ENCODE measurements around the gene TRABD2B. TPM values are rescaled to one million over a fixed set of nuclear protein-coding genes. Genes with fewer than 3 reads are reported as not detected.

The TRABD2B gene
- total and polyA plus RNA-seq, 2 donors (not counting 3 experiments of a cell fraction or from before 2014, with no cell fraction given): not detected

DNA sequence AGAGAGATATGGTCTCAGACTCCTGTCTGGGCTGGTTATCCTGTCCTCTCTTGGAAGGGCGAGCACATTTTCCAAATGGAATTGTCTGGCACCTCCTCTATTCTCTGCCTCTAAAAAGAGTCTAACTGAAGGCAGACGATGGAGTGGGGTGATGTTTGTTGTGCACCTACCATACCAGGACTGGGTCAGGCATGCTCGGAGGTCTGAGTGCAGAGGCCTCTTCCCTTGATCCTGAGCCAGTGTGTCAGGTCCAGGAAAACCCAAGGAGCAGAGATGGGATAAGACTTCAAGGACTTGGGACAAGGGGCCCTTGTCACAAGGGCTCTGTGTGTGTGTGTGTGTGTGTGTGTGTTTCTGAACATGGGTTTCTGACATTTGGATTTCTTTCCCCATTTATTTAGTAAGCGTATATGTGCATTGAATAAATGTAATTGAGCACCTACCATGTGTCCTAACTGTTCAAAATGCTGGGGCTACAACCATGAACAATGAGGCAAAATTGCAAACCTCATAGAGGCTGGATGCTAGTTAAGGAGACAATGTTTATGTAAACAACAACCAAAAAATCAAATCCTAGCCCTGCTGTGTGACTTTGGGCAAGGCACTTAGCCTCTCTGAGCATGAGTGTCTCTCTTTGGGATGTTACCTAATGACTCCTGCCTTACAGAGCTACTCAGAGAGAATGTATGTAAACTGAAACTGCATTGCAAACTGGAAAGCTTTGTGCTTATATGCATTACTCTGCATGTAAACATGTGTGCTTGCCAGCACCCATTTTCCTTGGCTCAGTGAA lies 283.0 kb downstream of the TRABD2B start:
- dilution Hi-C loops (cut with MboI; ENCODE audit: extremely low pct_ligation_motif_present, low sequenced_read_pairs): no loop called here
- FAIRE-seq (no peak), DNase-seq (ENCODE audit: low read depth, low spot score) (no peak)
- Histone ChIP-seq H3K9me1 (replicated peaks; ENCODE audit: control insufficient read depth, extremely low read depth, insufficient read depth, low read length) (no peaks in the 10 kb centered on the region), H4K20me1 (replicated peaks; ENCODE audit: control insufficient read depth, extremely low read depth, insufficient read depth, low read length) (no peaks in the 10 kb centered on the region), H3K4me1 (ENCODE audit: control insufficient read depth, extremely low read depth, insufficient read depth, low read length) (peaks cover 7% of the 10 kb centered on the region), H3K27ac (ENCODE audit: insufficient read depth, low read depth, low read length) (no peak overlapping the region), H3K4me3 (replicated peaks in 1 of 3; ENCODE audit: insufficient read depth in 1 of 3, low read depth in 1 of 3, low read length in 3 of 3) (no peak overlapping the region), H3K79me2 (ENCODE audit: control insufficient read depth, insufficient read depth, low read length) (no peaks in the 10 kb centered on the region), H2AFZ (ENCODE audit: low read depth, low read length) (no peak overlapping the region), H3K36me3 (ENCODE audit: control insufficient read depth in 2 of 2, extremely low read depth in 1 of 2, insufficient read depth in 2 of 2, low read length in 2 of 2) (no peaks in the 10 kb centered on the region), H3K9ac (replicated peaks; ENCODE audit: extremely low read depth, insufficient read depth, low read length) (no peak overlapping the region), H3K9me3 (replicated peaks; ENCODE audit: control insufficient read depth, insufficient read depth, low read length) (no peaks in the 10 kb centered on the region), H3K27me3 (ENCODE audit: control insufficient read depth in 2 of 2, insufficient read depth in 2 of 2, low read length in 2 of 2) (peaks cover 51 to 64% of the 10 kb centered on the region in 2 experiments), H3K4me2 (ENCODE audit: insufficient read depth, low read length) (no peak overlapping the region)
- BruUV-seq (replicated peaks): no TSS peak
- intact Hi-C loops (cut with micrococcal nuclease): loop anchor here (5.0 kb wide), 1 partner anchor 147 kb away; no protein-coding TSS in a partner anchor
- POLR2A ChIA-PET: no interaction called here
- TF ChIP-seq, protein P1, sequence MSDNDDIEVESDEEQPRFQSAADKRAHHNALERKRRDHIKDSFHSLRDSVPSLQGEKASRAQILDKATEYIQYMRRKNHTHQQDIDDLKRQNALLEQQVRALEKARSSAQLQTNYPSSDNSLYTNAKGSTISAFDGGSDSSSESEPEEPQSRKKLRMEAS (IDR thresholded peaks at IDR 0.05; ENCODE audit: insufficient read depth, insufficient read length): no peak
- TF ChIP-seq MYC (IDR thresholded peaks at IDR 0.05; ENCODE audit: low read depth, low read length): no peak
- TF ChIP-seq FOS (IDR thresholded peaks at IDR 0.05; ENCODE audit: borderline replicate concordance, insufficient read depth, low read length): no peak
- no peak for TF ChIP-seq GATA2 (IDR thresholded peaks at IDR 0.05; ENCODE audit: insufficient read depth, insufficient read length, low read depth, low read length)
- TF ChIP-seq, protein P2, sequence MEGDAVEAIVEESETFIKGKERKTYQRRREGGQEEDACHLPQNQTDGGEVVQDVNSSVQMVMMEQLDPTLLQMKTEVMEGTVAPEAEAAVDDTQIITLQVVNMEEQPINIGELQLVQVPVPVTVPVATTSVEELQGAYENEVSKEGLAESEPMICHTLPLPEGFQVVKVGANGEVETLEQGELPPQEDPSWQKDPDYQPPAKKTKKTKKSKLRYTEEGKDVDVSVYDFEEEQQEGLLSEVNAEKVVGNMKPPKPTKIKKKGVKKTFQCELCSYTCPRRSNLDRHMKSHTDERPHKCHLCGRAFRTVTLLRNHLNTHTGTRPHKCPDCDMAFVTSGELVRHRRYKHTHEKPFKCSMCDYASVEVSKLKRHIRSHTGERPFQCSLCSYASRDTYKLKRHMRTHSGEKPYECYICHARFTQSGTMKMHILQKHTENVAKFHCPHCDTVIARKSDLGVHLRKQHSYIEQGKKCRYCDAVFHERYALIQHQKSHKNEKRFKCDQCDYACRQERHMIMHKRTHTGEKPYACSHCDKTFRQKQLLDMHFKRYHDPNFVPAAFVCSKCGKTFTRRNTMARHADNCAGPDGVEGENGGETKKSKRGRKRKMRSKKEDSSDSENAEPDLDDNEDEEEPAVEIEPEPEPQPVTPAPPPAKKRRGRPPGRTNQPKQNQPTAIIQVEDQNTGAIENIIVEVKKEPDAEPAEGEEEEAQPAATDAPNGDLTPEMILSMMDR (IDR thresholded peaks at IDR 0.05; ENCODE audit: extremely low read depth in 1 of 2, insufficient read depth in 1 of 2, low read depth in 1 of 2, low read length in 2 of 2): no peak
- no peak for TF ChIP-seq JUN (IDR thresholded peaks at IDR 0.05; ENCODE audit: borderline replicate concordance, insufficient read depth, insufficient read length, low read depth)
- TF ChIP-seq POLR2AphosphoS5 (IDR thresholded peaks at IDR 0.05; ENCODE audit: insufficient read depth, low read depth, low read length): no peak
- TF ChIP-seq POLR2A (IDR thresholded peaks at IDR 0.05; ENCODE audit: low read depth, low read length): no peak
- TF ChIP-seq EZH2 (IDR thresholded peaks at IDR 0.05; ENCODE audit: borderline replicate concordance, low read depth, low read length, severe bottlenecking): no peak
- CTCF ChIA-PET: interaction anchor here (1.1 to 11.6 kb wide), 3 partner anchors 12 to 282 kb away, joined by 3 to 182 read pairs (median 31); no protein-coding TSS in a partner anchor
